ENCODE results near the gene SLC26A6.

SLC26A6 gene

GRCh38 chr3:48660800-48661400 is 25.6 kb upstream of the SLC26A6 start:
- no peak for DNase-seq

- no peak for DNase-seq
Observed at GRCh38 chr3:48656841-48657281, 21.6 kb upstream of the SLC26A6 start.

GRCh38 chr3:48656061-48656840 is 21.0 kb upstream of the SLC26A6 start:
- DNase-seq: peak; percentile 91

- DNase-seq: no peak
Observed at GRCh38 chr3:48655606-48656005, 20.3 kb upstream of the SLC26A6 start.

GRCh38 chr3:48655063-48655462 is 19.8 kb upstream of the SLC26A6 start:
- no peak for DNase-seq

- DNase-seq: no peak
Observed at GRCh38 chr3:48652923-48653715, 17.9 kb upstream of the SLC26A6 start.

GRCh38 chr3:48651771-48652170 is 16.5 kb upstream of the SLC26A6 start:
- no peak for DNase-seq

GRCh38 chr3:48650723-48651122 is 15.5 kb upstream of the SLC26A6 start:
- DNase-seq: no peak

GRCh38 chr3:48648188-48648850 is 13.1 kb upstream of the SLC26A6 start:
- DNase-seq: no peak

- no peak for DNase-seq
Observed at GRCh38 chr3:48647714-48648113, 12.5 kb upstream of the SLC26A6 start.

- no peak for DNase-seq
Observed at GRCh38 chr3:48644898-48645760, 9.9 kb upstream of the SLC26A6 start.

GRCh38 chr3:48642605-48643004 is 7.3 kb upstream of the SLC26A6 start:
- no peak for DNase-seq

- DNase-seq: no peak
Observed at GRCh38 chr3:48641396-48641795, 6.1 kb upstream of the SLC26A6 start.

- no peak for DNase-seq
Observed at GRCh38 chr3:48639944-48640606, 4.8 kb upstream of the SLC26A6 start.

GRCh38 chr3:48637305-48637704 is 2.0 kb upstream of the SLC26A6 start:
- no peak for DNase-seq

- DNase-seq: no peak
Observed at GRCh38 chr3:48636149-48636655, 941 bp upstream of the SLC26A6 start.

GRCh38 chr3:48634661-48635221 is 520 bp downstream of the SLC26A6 start:
- peak; percentile 56 for DNase-seq

GRCh38 chr3:48633743-48634142 is 1.5 kb downstream of the SLC26A6 start:
- no peak for DNase-seq

GRCh38 chr3:48633256-48633655 is 2.0 kb downstream of the SLC26A6 start:
- no peak for DNase-seq

- DNase-seq: no peak
Observed at GRCh38 chr3:48631516-48632448, 3.5 kb downstream of the SLC26A6 start.

All from activated T-cell treated with anti-CD3 and anti-CD28 coated beads, Interleukin-2, amount 50 U/mL, for 1 hour (primary cell).